ENCODE measurements around the gene CEACAM6. TPM values are rescaled to one million over a fixed set of nuclear protein-coding genes. Genes with fewer than 3 reads are reported as not detected.

CEACAM6 gene
- total and polyA plus RNA-seq, 2 donors from 2014 or later, result not detected

GRCh38 chr19:41810301-41810700, 55.0 kb downstream of the CEACAM6 start:
- H3K4me1 ChIP-seq (ENCODE audit: control insufficient read depth in 2 of 3, insufficient read depth in 2 of 3, low read depth in 1 of 3, low read length in 3 of 3), result no peaks in the 10 kb centered on the region
- TF ChIP-seq, protein P1, sequence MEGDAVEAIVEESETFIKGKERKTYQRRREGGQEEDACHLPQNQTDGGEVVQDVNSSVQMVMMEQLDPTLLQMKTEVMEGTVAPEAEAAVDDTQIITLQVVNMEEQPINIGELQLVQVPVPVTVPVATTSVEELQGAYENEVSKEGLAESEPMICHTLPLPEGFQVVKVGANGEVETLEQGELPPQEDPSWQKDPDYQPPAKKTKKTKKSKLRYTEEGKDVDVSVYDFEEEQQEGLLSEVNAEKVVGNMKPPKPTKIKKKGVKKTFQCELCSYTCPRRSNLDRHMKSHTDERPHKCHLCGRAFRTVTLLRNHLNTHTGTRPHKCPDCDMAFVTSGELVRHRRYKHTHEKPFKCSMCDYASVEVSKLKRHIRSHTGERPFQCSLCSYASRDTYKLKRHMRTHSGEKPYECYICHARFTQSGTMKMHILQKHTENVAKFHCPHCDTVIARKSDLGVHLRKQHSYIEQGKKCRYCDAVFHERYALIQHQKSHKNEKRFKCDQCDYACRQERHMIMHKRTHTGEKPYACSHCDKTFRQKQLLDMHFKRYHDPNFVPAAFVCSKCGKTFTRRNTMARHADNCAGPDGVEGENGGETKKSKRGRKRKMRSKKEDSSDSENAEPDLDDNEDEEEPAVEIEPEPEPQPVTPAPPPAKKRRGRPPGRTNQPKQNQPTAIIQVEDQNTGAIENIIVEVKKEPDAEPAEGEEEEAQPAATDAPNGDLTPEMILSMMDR (IDR thresholded peaks at IDR 0.05; ENCODE audit: borderline replicate concordance, extremely low read depth, insufficient read depth), result no peak
- no peaks in the 10 kb centered on the region for H3K36me3 ChIP-seq (ENCODE audit: control insufficient read depth in 2 of 3, insufficient read depth in 3 of 3, low read length in 3 of 3)
- no peaks in the 10 kb centered on the region for H3K9me3 ChIP-seq (ENCODE audit: control insufficient read depth in 2 of 3, insufficient read depth in 1 of 3, low read length in 3 of 3)
- no peak for DNase-seq
- H3K4me3 ChIP-seq (ENCODE audit: low read length in 3 of 3), result no peak overlapping the region
- intact Hi-C loops (cut with DNase I), result no loop called here
- FAIRE-seq, result no peak
- no peak overlapping the region for H3K9ac ChIP-seq (ENCODE audit: low read length in 3 of 3)
- no peak overlapping the region for H3K27ac ChIP-seq (ENCODE audit: low read depth in 2 of 2, low read length in 2 of 2)
- H3K27me3 ChIP-seq (ENCODE audit: control insufficient read depth, insufficient read depth, low read length), result no peaks in the 10 kb centered on the region

DNA sequence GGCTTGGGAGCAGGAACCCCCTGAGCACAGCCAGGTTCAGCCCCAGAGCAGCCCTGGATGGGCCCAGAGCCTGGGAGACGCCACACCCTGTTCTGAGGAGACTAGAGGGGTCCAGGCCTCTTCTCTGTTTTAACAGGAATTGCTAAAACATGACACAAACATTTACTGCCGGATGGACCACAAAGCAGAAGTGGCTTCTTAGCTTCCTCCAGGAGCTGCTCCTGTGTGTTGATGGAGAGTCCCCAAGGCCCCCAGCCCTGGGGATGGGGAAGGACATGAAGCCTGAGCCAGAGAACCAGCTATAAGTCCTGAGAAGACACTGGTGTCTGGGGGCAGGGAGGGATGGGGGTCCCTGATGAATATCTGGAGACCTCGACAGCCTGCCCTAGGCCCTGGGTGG, 55.7 kb downstream of the CEACAM6 start:
- TF ChIP-seq, protein P1 (IDR thresholded peaks at IDR 0.05; ENCODE audit: borderline replicate concordance, extremely low read depth, insufficient read depth), result no peak
- H3K27me3 ChIP-seq (ENCODE audit: control insufficient read depth, insufficient read depth, low read length), result no peaks in the 10 kb centered on the region
- no peaks in the 10 kb centered on the region for H3K36me3 ChIP-seq (ENCODE audit: control insufficient read depth in 2 of 3, insufficient read depth in 3 of 3, low read length in 3 of 3)
- no peak overlapping the region for H3K4me3 ChIP-seq (ENCODE audit: low read length in 3 of 3)
- H3K4me1 ChIP-seq (ENCODE audit: control insufficient read depth in 2 of 3, insufficient read depth in 2 of 3, low read depth in 1 of 3, low read length in 3 of 3), result no peaks in the 10 kb centered on the region
- H3K9me3 ChIP-seq (ENCODE audit: control insufficient read depth in 2 of 3, insufficient read depth in 1 of 3, low read length in 3 of 3), result no peaks in the 10 kb centered on the region
- no peak for FAIRE-seq
- DNase-seq, result no peak
- no peak overlapping the region for H3K27ac ChIP-seq (ENCODE audit: low read depth in 2 of 2, low read length in 2 of 2)
- intact Hi-C loops (cut with DNase I), result no loop called here
- no peak overlapping the region for H3K9ac ChIP-seq (ENCODE audit: low read length in 3 of 3)

- Histone ChIP-seq H3K27me3 (ENCODE audit: control insufficient read depth, insufficient read depth, low read length) (no peaks in the 10 kb centered on the region), H3K4me1 (ENCODE audit: control insufficient read depth in 2 of 3, insufficient read depth in 2 of 3, low read depth in 1 of 3, low read length in 3 of 3) (no peaks in the 10 kb centered on the region), H3K4me3 (ENCODE audit: low read length in 3 of 3) (no peak overlapping the region), H3K9ac (ENCODE audit: low read length in 3 of 3) (no peak overlapping the region), H3K27ac (ENCODE audit: low read depth in 2 of 2, low read length in 2 of 2) (no peak overlapping the region), H3K36me3 (ENCODE audit: control insufficient read depth in 2 of 3, insufficient read depth in 3 of 3, low read length in 3 of 3) (no peaks in the 10 kb centered on the region), H3K9me3 (ENCODE audit: control insufficient read depth in 2 of 3, insufficient read depth in 1 of 3, low read length in 3 of 3) (no peaks in the 10 kb centered on the region)
- TF ChIP-seq, protein P1 (IDR thresholded peaks at IDR 0.05; ENCODE audit: borderline replicate concordance, extremely low read depth, insufficient read depth), result no peak
- DNase-seq, result no peak
- intact Hi-C loops (cut with DNase I), result no loop called here
- FAIRE-seq, result no peak
Measured at GRCh38 chr19:41811981-41812380, 56.7 kb downstream of the CEACAM6 start.

DNA sequence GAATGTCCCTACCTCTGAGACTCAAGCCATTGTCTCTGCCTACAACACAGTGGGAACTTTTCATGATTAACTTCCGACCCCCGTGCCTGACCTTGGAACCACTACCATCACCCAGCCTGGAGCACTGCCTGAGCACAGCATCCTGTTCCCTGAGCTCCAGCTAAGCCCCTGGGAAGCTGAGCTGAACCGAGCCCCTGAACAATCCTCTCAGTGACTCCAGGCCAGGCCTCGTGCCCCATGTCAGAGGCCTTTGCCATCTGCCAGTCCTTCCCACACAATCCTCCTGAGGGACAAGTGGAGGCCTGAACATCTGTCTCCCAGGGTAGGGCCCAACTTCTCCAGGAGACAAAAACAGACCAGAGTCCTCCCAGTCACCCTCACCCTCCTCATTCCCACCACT, 58.6 kb downstream of the CEACAM6 start:
- H3K9ac ChIP-seq (ENCODE audit: low read length in 3 of 3), result no peak overlapping the region
- DNase-seq (no peak), FAIRE-seq (no peak)
- intact Hi-C loops (cut with DNase I), result no loop called here
- H3K9me3 ChIP-seq (ENCODE audit: control insufficient read depth in 2 of 3, insufficient read depth in 1 of 3, low read length in 3 of 3), result no peaks in the 10 kb centered on the region
- TF ChIP-seq, protein P1 (IDR thresholded peaks at IDR 0.05; ENCODE audit: borderline replicate concordance, extremely low read depth, insufficient read depth), result no peak
- no peak overlapping the region for H3K4me3 ChIP-seq (ENCODE audit: low read length in 3 of 3)
- H3K27me3 ChIP-seq (ENCODE audit: control insufficient read depth, insufficient read depth, low read length), result no peaks in the 10 kb centered on the region
- no peaks in the 10 kb centered on the region for H3K4me1 ChIP-seq (ENCODE audit: control insufficient read depth in 2 of 3, insufficient read depth in 2 of 3, low read depth in 1 of 3, low read length in 3 of 3)
- no peaks in the 10 kb centered on the region for H3K36me3 ChIP-seq (ENCODE audit: control insufficient read depth in 2 of 3, insufficient read depth in 3 of 3, low read length in 3 of 3)
- H3K27ac ChIP-seq (ENCODE audit: low read depth in 2 of 2, low read length in 2 of 2), result no peak overlapping the region

All from kidney (tissue), 14 donors.